SK-N-MC (cell line): Measurements from ENCODE around the gene NEK7.

Source experiments
- EZH2 ChIP-seq: fragments of 200-600 bp; sonication (generic); IDR thresholded peaks from one replicate; pipeline ENCODE4 v1.6.1; 2017; ENCODE audit warnings: antibody characterized with exemption
- POLR2AphosphoS5 ChIP-seq: IDR thresholded peaks from 2 replicates; pipeline ENCODE4 v1.6.1; 2012; ENCODE audit warnings: mild to moderate bottlenecking, low read depth, low read length, borderline replicate concordance

DNA sequence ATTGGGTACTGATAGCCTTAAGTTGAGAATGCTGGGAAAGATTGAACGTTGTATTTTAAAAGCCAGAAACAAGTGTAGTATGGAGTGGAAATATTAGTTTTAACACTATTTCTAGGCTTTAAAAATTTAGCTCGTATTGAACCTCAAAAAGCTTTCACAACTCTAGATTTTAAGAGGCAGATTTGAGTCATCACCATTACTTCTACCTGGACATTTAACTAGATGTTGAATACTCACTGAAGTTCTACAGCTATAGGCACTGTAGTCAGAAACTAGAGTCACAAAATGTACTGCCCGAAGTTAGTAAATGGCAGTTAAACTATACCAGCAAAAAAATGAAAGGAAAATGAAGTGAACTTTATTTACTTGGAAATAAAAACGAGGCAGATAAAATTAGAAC is 96.5 kb downstream of the NEK7 start:
- no peak for TF ChIP-seq POLR2AphosphoS5
- TF ChIP-seq EZH2 = no peak
